ENCODE measurements around the gene SREBF2. TPM values are rescaled to one million over a fixed set of nuclear protein-coding genes. Genes with fewer than 3 reads are reported as not detected.

Gene SREBF2
- total and polyA plus RNA-seq, 2 of the 13 experiments (the other 11 are each of a cell fraction or from before 2014, with no cell fraction given): 53.8 to 72.6 TPM

- H3K4me2 ChIP-seq (ENCODE audit: low read depth, low read length): no peak overlapping the region
- H3K4me3 ChIP-seq (replicated peaks in 1 of 3; ENCODE audit: insufficient read depth in 1 of 3, low read depth in 2 of 3, low read length in 3 of 3): no peak overlapping the region
- H3K4me1 ChIP-seq (ENCODE audit: insufficient read depth, low read length): peaks cover 7% of the 10 kb centered on the region; the same call in 1 of the 2 replicates
- BruUV-seq (replicated peaks): no TSS peak
- WGBS (ENCODE audit: low lambda C conversion rate): 77% methylated on average over 4 of the region's 10 CpGs
- no peak for DNase-seq (ENCODE audit: low spot score)
- H3K27ac ChIP-seq (ENCODE audit: extremely low read length, insufficient read depth, low read length): no peak overlapping the region
- H2AFZ ChIP-seq (ENCODE audit: low read length): no peak overlapping the region
- no peaks in the 10 kb centered on the region for H3K79me2 ChIP-seq (ENCODE audit: insufficient read depth, low read length)
- ATAC-seq: peak; percentile 9
- no peak for FAIRE-seq
- peaks cover 15 to 33% of the 10 kb centered on the region in 2 experiments; a peak in 4 of 5 replicates for H3K27me3 ChIP-seq (ENCODE audit: control insufficient read depth in 1 of 2, insufficient read depth in 2 of 2, low read length in 2 of 2)
- peaks cover 36% of the 10 kb centered on the region for H4K20me1 ChIP-seq (ENCODE audit: insufficient read depth, low read length)
- ChIA-PET CTCF (ENCODE audit: low intra/inter-chr PET ratio, low total read pairs) (no interaction called here), POLR2A (interaction anchor here (0.7 kb wide), 1 partner anchor 22 kb away, joined by 3 read pairs; no protein-coding TSS in a partner anchor)
- H3K9ac ChIP-seq (ENCODE audit: insufficient read depth, low read depth, low read length): no peak overlapping the region
- peaks cover 11 to 28% of the 10 kb centered on the region in 2 experiments for H3K36me3 ChIP-seq (replicated peaks in 1 of 2; ENCODE audit: control insufficient read depth in 1 of 2, insufficient read depth in 2 of 2, low read length in 2 of 2)
- in situ Hi-C loops (cut with HindIII; ENCODE audit: extremely low pct_ligation_motif_present, low pct_unique_long_range_greater_than_20kb) (no loop called here), intact Hi-C loops (cut with micrococcal nuclease; ENCODE audit: unreplicated experiment) (no loop called here)
- no peaks in the 10 kb centered on the region for H3K9me3 ChIP-seq (ENCODE audit: low read length)
- TF ChIP-seq NFYB (CRISPR knock-in tag; IDR thresholded peaks at IDR 0.05) (no peak), POLR2A (IDR thresholded peaks at IDR 0.05; ENCODE audit: insufficient read depth in 1 of 2, low read depth in 2 of 2, low read length in 2 of 2) (peak in 1 of 2 experiments; percentile 19; a peak in 1 of 4 replicates), HMG20B (CRISPR knock-in tag; conservative IDR thresholded peaks at IDR 0.05) (no peak), MYC (CRISPR knock-in tag; IDR thresholded peaks at IDR 0.05; ENCODE audit: borderline replicate concordance) (0 out of 2 replicates have a peak, but pooled peaks have one; percentile 12), ZFYVE20 (CRISPR knock-in tag; IDR thresholded peaks at IDR 0.05; ENCODE audit: borderline replicate concordance, low read depth) (no peak), TP53 (CRISPR knock-in tag; conservative IDR thresholded peaks at IDR 0.05) (no peak), AKAP8 (CRISPR knock-in tag; IDR thresholded peaks at IDR 0.05) (peak; percentile 17; the same call in 1 of the 2 replicates), ZNF780A (CRISPR knock-in tag; IDR thresholded peaks at IDR 0.05) (no peak), PAWR (CRISPR knock-in tag; IDR thresholded peaks at IDR 0.05; ENCODE audit: borderline replicate concordance) (no peak), KDM2A (CRISPR knock-in tag; IDR thresholded peaks at IDR 0.05; ENCODE audit: borderline replicate concordance, low read depth) (peak; percentile 11; the same call in 1 of the 2 replicates), NPAS2 (CRISPR knock-in tag; IDR thresholded peaks at IDR 0.05; ENCODE audit: borderline replicate concordance) (no peak), SRSF4 (IDR thresholded peaks at IDR 0.05; ENCODE audit: low read depth, low read length, poor library complexity, severe bottlenecking) (no peak), CREB1 (IDR thresholded peaks at IDR 0.05) (no peak), CREB1 (CRISPR knock-in tag; IDR thresholded peaks at IDR 0.05) (no peak), HIVEP1 (CRISPR knock-in tag; IDR thresholded peaks at IDR 0.05) (no peak), MTF2 (CRISPR knock-in tag; IDR thresholded peaks at IDR 0.05; ENCODE audit: borderline replicate concordance) (no peak), NONO (IDR thresholded peaks at IDR 0.05) (no peak), NONO (CRISPR knock-in tag; conservative IDR thresholded peaks at IDR 0.05) (0 out of 2 replicates have a peak, but pooled peaks have one; percentile 2), RNF219 (CRISPR knock-in tag; IDR thresholded peaks at IDR 0.05) (no peak), ZNF143 (CRISPR knock-in tag; IDR thresholded peaks at IDR 0.05) (no peak)
These were observed 74.8 kb downstream of the SREBF2 start for GRCh38 chr22:41907436-41908401.

All from HepG2 (cell line).